ENCODE data around the gene CD80. TPM values are rescaled to one million over a fixed set of nuclear protein-coding genes. Genes with fewer than 3 reads are reported as not detected.

CD80 gene
- total RNA-seq, 2 experiments from 2014 or later, result 0.17 to 0.41 TPM

- CTCF ChIA-PET, result no interaction called here
- H3K9me3 Mint-ChIP-seq, result no peaks in the 10 kb centered on the region
- POLR2A ChIA-PET, result interaction anchor here (0.7 to 1.3 kb wide), 2 partner anchors 94 to 120 kb away, joined by 3 read pairs; partner anchors contain the start of gene TMEM39A
- peaks cover 22% of the 10 kb centered on the region for H3K4me1 ChIP-seq (ENCODE audit: insufficient read depth, low read length)
- no peak overlapping the region for H3K27ac ChIP-seq (ENCODE audit: low read depth in 1 of 2, low read length in 2 of 2)
- H3K27me3 ChIP-seq (ENCODE audit: control insufficient read depth in 1 of 2, insufficient read depth in 2 of 2, low read length in 2 of 2), result no peaks in the 10 kb centered on the region
- peaks cover 6% of the 10 kb centered on the region for H3K4me1 Mint-ChIP-seq (ENCODE audit: low read depth)
- DNase-seq, result no peak
- H3K27me3 Mint-ChIP-seq, result no peaks in the 10 kb centered on the region
- H3K4me3 Mint-ChIP-seq, result no peak overlapping the region
- no peak for ATAC-seq (ENCODE audit: poor library complexity)
- no peak overlapping the region for H3K27ac Mint-ChIP-seq
- TF ChIP-seq, protein P1, sequence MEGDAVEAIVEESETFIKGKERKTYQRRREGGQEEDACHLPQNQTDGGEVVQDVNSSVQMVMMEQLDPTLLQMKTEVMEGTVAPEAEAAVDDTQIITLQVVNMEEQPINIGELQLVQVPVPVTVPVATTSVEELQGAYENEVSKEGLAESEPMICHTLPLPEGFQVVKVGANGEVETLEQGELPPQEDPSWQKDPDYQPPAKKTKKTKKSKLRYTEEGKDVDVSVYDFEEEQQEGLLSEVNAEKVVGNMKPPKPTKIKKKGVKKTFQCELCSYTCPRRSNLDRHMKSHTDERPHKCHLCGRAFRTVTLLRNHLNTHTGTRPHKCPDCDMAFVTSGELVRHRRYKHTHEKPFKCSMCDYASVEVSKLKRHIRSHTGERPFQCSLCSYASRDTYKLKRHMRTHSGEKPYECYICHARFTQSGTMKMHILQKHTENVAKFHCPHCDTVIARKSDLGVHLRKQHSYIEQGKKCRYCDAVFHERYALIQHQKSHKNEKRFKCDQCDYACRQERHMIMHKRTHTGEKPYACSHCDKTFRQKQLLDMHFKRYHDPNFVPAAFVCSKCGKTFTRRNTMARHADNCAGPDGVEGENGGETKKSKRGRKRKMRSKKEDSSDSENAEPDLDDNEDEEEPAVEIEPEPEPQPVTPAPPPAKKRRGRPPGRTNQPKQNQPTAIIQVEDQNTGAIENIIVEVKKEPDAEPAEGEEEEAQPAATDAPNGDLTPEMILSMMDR (IDR thresholded peaks at IDR 0.05), result no peak
- no peak overlapping the region for H3K4me3 ChIP-seq (ENCODE audit: low read length)
- no peaks in the 10 kb centered on the region for H3K36me3 ChIP-seq (ENCODE audit: insufficient read depth, low read length)
- no peaks in the 10 kb centered on the region for H3K9me3 ChIP-seq (ENCODE audit: control insufficient read depth in 1 of 2, insufficient read depth in 1 of 2, low read length in 2 of 2)
- H3K36me3 Mint-ChIP-seq (ENCODE audit: low read depth), result no peaks in the 10 kb centered on the region
- intact Hi-C loops (cut with DNase I, micrococcal nuclease), result loop anchor here (5.0 to 10.0 kb wide), 2 partner anchors 93 to 676 kb away; partner anchors contain the start of genes POGLUT1 (in 1 of the 2) and TMEM39A (in 1 of the 2)
Measured at GRCh38 chr3:119557877-119558269, 1.5 kb downstream of the CD80 start.

- no peak for ATAC-seq (ENCODE audit: poor library complexity)
- intact Hi-C loops (cut with DNase I, micrococcal nuclease), result loop anchor here (5.0 to 10.0 kb wide), 2 partner anchors 93 to 675 kb away; partner anchors contain the start of genes POGLUT1 (in 1 of the 2) and TMEM39A (in 1 of the 2)
- H3K4me1 ChIP-seq (ENCODE audit: insufficient read depth, low read length), result peaks cover 18% of the 10 kb centered on the region
- no peak overlapping the region for H3K4me3 Mint-ChIP-seq
- H3K9me3 ChIP-seq (ENCODE audit: control insufficient read depth in 1 of 2, insufficient read depth in 1 of 2, low read length in 2 of 2), result no peaks in the 10 kb centered on the region
- CTCF ChIA-PET, result no interaction called here
- TF ChIP-seq, protein P1 (IDR thresholded peaks at IDR 0.05), result no peak
- H3K9me3 Mint-ChIP-seq, result no peaks in the 10 kb centered on the region
- no peaks in the 10 kb centered on the region for H3K27me3 Mint-ChIP-seq
- no peak for DNase-seq
- POLR2A ChIA-PET, result interaction anchor here (0.7 to 1.3 kb wide), 2 partner anchors 94 to 120 kb away, joined by 3 read pairs; partner anchors contain the start of gene TMEM39A
- no peaks in the 10 kb centered on the region for H3K27me3 ChIP-seq (ENCODE audit: control insufficient read depth in 1 of 2, insufficient read depth in 2 of 2, low read length in 2 of 2)
- H3K36me3 ChIP-seq (ENCODE audit: insufficient read depth, low read length), result no peaks in the 10 kb centered on the region
- H3K4me3 ChIP-seq (ENCODE audit: low read length), result no peak overlapping the region
- H3K36me3 Mint-ChIP-seq (ENCODE audit: low read depth), result no peaks in the 10 kb centered on the region
- no peak overlapping the region for H3K27ac Mint-ChIP-seq
- no peak overlapping the region for H3K27ac ChIP-seq (ENCODE audit: low read depth in 1 of 2, low read length in 2 of 2)
- H3K4me1 Mint-ChIP-seq (ENCODE audit: low read depth), result peaks cover 6% of the 10 kb centered on the region
Measured at GRCh38 chr3:119557192-119557876, 2.1 kb downstream of the CD80 start.

DNA sequence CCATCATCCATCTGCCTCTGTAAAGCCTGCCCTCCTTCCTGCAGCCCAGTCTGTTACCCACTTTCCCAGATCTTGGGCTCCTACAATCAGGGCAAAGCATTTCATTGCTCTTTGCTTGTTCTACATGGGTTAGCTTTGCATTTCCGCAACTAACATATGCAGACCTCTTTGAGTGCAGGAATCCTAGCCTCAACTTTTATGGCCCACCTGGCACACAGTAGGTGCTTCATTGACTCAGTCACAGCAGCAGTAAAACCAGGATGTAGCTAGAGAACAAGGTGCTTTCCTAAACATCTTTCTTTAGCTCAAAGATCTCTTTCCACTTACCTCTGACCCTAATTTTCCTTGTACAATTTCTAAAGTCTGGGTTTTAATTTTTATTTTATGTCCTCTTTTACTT, 3.5 kb downstream of the CD80 start:
- CTCF ChIA-PET, result no interaction called here
- H3K27ac ChIP-seq (ENCODE audit: low read depth in 1 of 2, low read length in 2 of 2), result no peak overlapping the region

More for the DNA sequence above, 3.5 kb downstream of the CD80 start:
- DNase-seq (no peak), ATAC-seq (ENCODE audit: poor library complexity) (no peak)
- no peaks in the 10 kb centered on the region for H3K27me3 ChIP-seq (ENCODE audit: control insufficient read depth in 1 of 2, insufficient read depth in 2 of 2, low read length in 2 of 2)
- H3K36me3 ChIP-seq (ENCODE audit: insufficient read depth, low read length), result no peaks in the 10 kb centered on the region
- POLR2A ChIA-PET, result no interaction called here
- TF ChIP-seq, protein P1 (IDR thresholded peaks at IDR 0.05), result no peak
- peaks cover 6% of the 10 kb centered on the region for H3K4me1 Mint-ChIP-seq (ENCODE audit: low read depth)
- H3K27ac Mint-ChIP-seq, result no peak overlapping the region
- H3K9me3 ChIP-seq (ENCODE audit: control insufficient read depth in 1 of 2, insufficient read depth in 1 of 2, low read length in 2 of 2), result no peaks in the 10 kb centered on the region
- H3K9me3 Mint-ChIP-seq, result no peaks in the 10 kb centered on the region
- H3K4me3 ChIP-seq (ENCODE audit: low read length), result no peak overlapping the region
- no peak overlapping the region for H3K4me3 Mint-ChIP-seq
- intact Hi-C loops (cut with DNase I, micrococcal nuclease), result loop anchor here (5.0 to 10.0 kb wide), 2 partner anchors 91 to 674 kb away; partner anchors contain the start of genes POGLUT1 (in 1 of the 2) and TMEM39A (in 1 of the 2)
- H3K36me3 Mint-ChIP-seq (ENCODE audit: low read depth), result no peaks in the 10 kb centered on the region
- H3K27me3 Mint-ChIP-seq, result no peaks in the 10 kb centered on the region
- H3K4me1 ChIP-seq (ENCODE audit: insufficient read depth, low read length), result peaks cover 16% of the 10 kb centered on the region

All from CD4-positive, alpha-beta T cell (primary cell).